Right kidney (tissue), 9 donors: Measurements from ENCODE around the gene YAP1.

Source experiments
- DNase-seq: peaks from one replicate; pipeline ENCODE4 v3.0.0-alpha.2; 2016
- long read RNA-seq, 8 donors: transcript quantifications; one replicate each; lab custom pipeline, GENCODE V29; 2026

The YAP1 gene
- long read RNA-seq, donor 1, full-length matches to known transcripts, result 13 of 24 reads
- long read RNA-seq, donor 1, partial matches to known transcripts, result 11 of 24 reads
- long read RNA-seq, donor 1, other reads (novel, unspliced or antisense), result 0 of 24 reads
- long read RNA-seq, donor 2, full-length matches to known transcripts, result 5 of 19 reads
- long read RNA-seq, donor 2, partial matches to known transcripts, result 14 of 19 reads
- long read RNA-seq, donor 2, other reads (novel, unspliced or antisense), result 0 of 19 reads
- long read RNA-seq, donor 3, full-length matches to known transcripts, result 9 of 14 reads
- long read RNA-seq, donor 3, partial matches to known transcripts, result 5 of 14 reads
- long read RNA-seq, donor 3, other reads (novel, unspliced or antisense), result 0 of 14 reads
- long read RNA-seq, donor 4, full-length matches to known transcripts, result 15 of 42 reads
- long read RNA-seq, donor 4, partial matches to known transcripts, result 27 of 42 reads
- long read RNA-seq, donor 4, other reads (novel, unspliced or antisense), result 0 of 42 reads
- long read RNA-seq, donor 5, full-length matches to known transcripts, result 15 of 15 reads
- long read RNA-seq, donor 5, partial matches to known transcripts, result 0 of 15 reads
- long read RNA-seq, donor 5, other reads (novel, unspliced or antisense), result 0 of 15 reads
- long read RNA-seq, donor 6, full-length matches to known transcripts, result 17 of 87 reads
- long read RNA-seq, donor 6, partial matches to known transcripts, result 70 of 87 reads
- long read RNA-seq, donor 6, other reads (novel, unspliced or antisense), result 0 of 87 reads
- long read RNA-seq, donor 7, full-length matches to known transcripts, result 23 of 97 reads
- long read RNA-seq, donor 7, partial matches to known transcripts, result 74 of 97 reads
- long read RNA-seq, donor 7, other reads (novel, unspliced or antisense), result 0 of 97 reads
- long read RNA-seq, donor 8, full-length matches to known transcripts, result 20 of 41 reads
- long read RNA-seq, donor 8, partial matches to known transcripts, result 21 of 41 reads
- long read RNA-seq, donor 8, other reads (novel, unspliced or antisense), result 0 of 41 reads

- DNase-seq, result peak; percentile 98
Observed at GRCh38 chr11:102109896-102110760, at the start of gene YAP1. YAP1 (plus strand) TSS chr11:102110447; CDS start chr11:102110849, 402 bp downstream.

- DNase-seq, result no peak
Observed at GRCh38 chr11:102061276-102061675, 49.0 kb upstream of the YAP1 start.

GRCh38 chr11:102062106-102062505, 48.1 kb upstream of the YAP1 start:
- DNase-seq, result no peak

- no peak for DNase-seq
Observed at GRCh38 chr11:102064316-102064715, 45.9 kb upstream of the YAP1 start.

- DNase-seq, result no peak
Observed at GRCh38 chr11:102070766-102071165, 39.5 kb upstream of the YAP1 start.

- DNase-seq, result no peak
Observed at GRCh38 chr11:102071497-102072472, 38.5 kb upstream of the YAP1 start.

- DNase-seq, result no peak
Observed at GRCh38 chr11:102073253-102073652, 37.0 kb upstream of the YAP1 start.

GRCh38 chr11:102079625-102080024, 30.6 kb upstream of the YAP1 start:
- no peak for DNase-seq

GRCh38 chr11:102081313-102081712, 28.9 kb upstream of the YAP1 start:
- DNase-seq, result no peak

GRCh38 chr11:102085864-102086551, 24.2 kb upstream of the YAP1 start:
- no peak for DNase-seq

GRCh38 chr11:102097186-102097585, 13.1 kb upstream of the YAP1 start:
- DNase-seq, result no peak

GRCh38 chr11:102099755-102100154, 10.5 kb upstream of the YAP1 start:
- no peak for DNase-seq

GRCh38 chr11:102108734-102109440, 1.4 kb upstream of the YAP1 start:
- no peak for DNase-seq

- DNase-seq, result no peak
Observed at GRCh38 chr11:102110761-102111010, 439 bp downstream of the YAP1 start.

- peak; percentile 89 for DNase-seq
Observed at GRCh38 chr11:102111011-102111786, 952 bp downstream of the YAP1 start.

GRCh38 chr11:102111787-102112508, 1.7 kb downstream of the YAP1 start:
- no peak for DNase-seq

GRCh38 chr11:102112509-102112821, 2.2 kb downstream of the YAP1 start:
- peak; percentile 50 for DNase-seq

GRCh38 chr11:102114032-102114431, 3.8 kb downstream of the YAP1 start:
- DNase-seq, result no peak
